ENCODE measurements around the gene CFAP77.

Gene CFAP77

GRCh38 chr9:132465131-132465635 lies 55.2 kb downstream of the CFAP77 start:
- no peak for ATAC-seq
- TF ChIP-seq TCF4 (CRISPR knock-in tag; IDR thresholded peaks at IDR 0.05; ENCODE audit: borderline replicate concordance) (no peak), CSRNP3 (CRISPR knock-in tag; IDR thresholded peaks at IDR 0.05) (no peak), TOX (CRISPR knock-in tag; IDR thresholded peaks at IDR 0.05; ENCODE audit: borderline replicate concordance) (no peak), CREB5 (CRISPR knock-in tag; IDR thresholded peaks at IDR 0.05; ENCODE audit: low read depth) (no peak), ESRRG (CRISPR knock-in tag; IDR thresholded peaks at IDR 0.05) (no peak), PATZ1 (CRISPR knock-in tag; IDR thresholded peaks at IDR 0.05; ENCODE audit: borderline replicate concordance) (no peak)

GRCh38 chr9:132472199-132472598 lies 62.2 kb downstream of the CFAP77 start:
- TF ChIP-seq CSRNP3 (CRISPR knock-in tag; IDR thresholded peaks at IDR 0.05) (no peak), OSR1 (CRISPR knock-in tag; IDR thresholded peaks at IDR 0.05) (no peak), GLIS3 (CRISPR knock-in tag; IDR thresholded peaks at IDR 0.05) (no peak), TOX (CRISPR knock-in tag; IDR thresholded peaks at IDR 0.05; ENCODE audit: borderline replicate concordance) (no peak), ZC3H10 (CRISPR knock-in tag; IDR thresholded peaks at IDR 0.05) (no peak), PPARA (CRISPR knock-in tag; IDR thresholded peaks at IDR 0.05; ENCODE audit: borderline replicate concordance) (no peak), POU6F1 (CRISPR knock-in tag; IDR thresholded peaks at IDR 0.05; ENCODE audit: borderline replicate concordance, low read depth) (no peak), TCF4 (CRISPR knock-in tag; IDR thresholded peaks at IDR 0.05; ENCODE audit: borderline replicate concordance) (no peak), SNAI2 (CRISPR knock-in tag; IDR thresholded peaks at IDR 0.05) (no peak)
- no peak for ATAC-seq

- TF ChIP-seq ZFP30 (CRISPR knock-in tag; IDR thresholded peaks at IDR 0.05), result no peak
- no peak for TF ChIP-seq CREB5 (CRISPR knock-in tag; IDR thresholded peaks at IDR 0.05; ENCODE audit: low read depth)
- no peak for TF ChIP-seq POU6F1 (CRISPR knock-in tag; IDR thresholded peaks at IDR 0.05; ENCODE audit: borderline replicate concordance, low read depth)
- no peak for TF ChIP-seq TSHZ2 (CRISPR knock-in tag; IDR thresholded peaks at IDR 0.05)
- no peak for TF ChIP-seq SNAI2 (CRISPR knock-in tag; IDR thresholded peaks at IDR 0.05)
- ATAC-seq, result no peak
These were observed 62.6 kb downstream of the CFAP77 start for GRCh38 chr9:132472599-132472998.

All from SK-N-SH treated with all-trans-retinoic acid at 6 μM for 48 hours (cell line).